Activated T-helper 2 cell treated with anti-CD3 and anti-CD28 coated beads, Interferon-gamma antibody, Interleukin-2, Interleukin-4, amounts not matched to agents 10 μg/mL and 5 μg/mL and 100 μg/mL, durations not matched to agents 14 hours and 24 hours and 36 hours (primary cell): ENCODE results near the gene SASH1. TPM values are rescaled to one million over a fixed set of nuclear protein-coding genes. Genes with fewer than 3 reads are reported as not detected.
A peak's percentile ranks its signal among the peaks of the same experiment; 100 is the strongest.

Experiments used
- DNase-seq: peaks from one replicate; pipeline ENCODE4 v3.0.0; 2021; ENCODE audit warnings: low spot score
- H3K27ac Mint-ChIP-seq: one replicate; pipeline ENCODE4 v1.8.0; 2021; ENCODE audit warnings: mixed read lengths
- H3K27me3 Mint-ChIP-seq: one replicate; pipeline ENCODE4 v1.8.0; 2021; ENCODE audit warnings: low read depth, mixed read lengths
- H3K36me3 Mint-ChIP-seq: one replicate; pipeline ENCODE4 v1.8.0; 2021; ENCODE audit warnings: low read depth, mixed read lengths
- H3K4me1 Mint-ChIP-seq: one replicate; pipeline ENCODE4 v1.8.0; 2021; ENCODE audit warnings: low read depth, mixed read lengths
- H3K4me3 Mint-ChIP-seq: one replicate; pipeline ENCODE4 v1.8.0; 2021; ENCODE audit warnings: low read depth, mild to moderate bottlenecking, moderate library complexity, mixed read lengths
- H3K9me3 Mint-ChIP-seq: one replicate; pipeline ENCODE4 v1.8.0; 2021; ENCODE audit warnings: mixed read lengths
- intact Hi-C: fragments of 100-400 bp; cut with micrococcal nuclease; formaldehyde crosslinking; loops from one replicate; pipeline ENCODE4 v1.15.1; 2023
- total RNA-seq: library from RNA; stranded (reverse); gene quantifications from 2 replicates; pipeline ENCODE4 v1.2.3, GENCODE V29; 2022

The SASH1 gene
- total RNA-seq, 1 donor from 2014 or later, result 0.52 TPM

DNA sequence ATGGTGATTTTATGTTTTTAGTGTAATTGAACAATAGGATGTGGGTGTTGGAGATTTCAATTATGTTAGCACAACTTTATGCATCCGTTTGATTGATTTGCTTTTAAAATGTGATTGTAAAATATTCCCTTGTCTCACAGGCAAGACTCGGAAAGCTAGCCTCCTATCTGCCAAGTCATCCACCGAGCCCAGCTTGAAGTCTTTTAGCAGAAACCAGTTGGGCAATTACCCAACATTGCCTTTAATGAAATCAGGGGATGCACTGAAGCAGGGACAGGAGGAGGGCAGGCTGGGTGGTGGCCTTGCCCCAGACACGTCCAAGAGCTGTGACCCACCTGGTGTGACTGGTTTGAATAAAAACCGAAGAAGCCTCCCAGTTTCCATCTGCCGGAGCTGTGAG is 200.9 kb downstream of the SASH1 start:
- peaks cover 10% of the 10 kb centered on the region for H3K27me3 Mint-ChIP-seq
- no peak overlapping the region for H3K4me3 Mint-ChIP-seq
- H3K36me3 Mint-ChIP-seq, result no peaks in the 10 kb centered on the region
- no peaks in the 10 kb centered on the region for H3K9me3 Mint-ChIP-seq
- H3K4me1 Mint-ChIP-seq, result no peaks in the 10 kb centered on the region
- DNase-seq, result no peak
- no peak overlapping the region for H3K27ac Mint-ChIP-seq
- intact Hi-C loops, result no loop called here

DNA sequence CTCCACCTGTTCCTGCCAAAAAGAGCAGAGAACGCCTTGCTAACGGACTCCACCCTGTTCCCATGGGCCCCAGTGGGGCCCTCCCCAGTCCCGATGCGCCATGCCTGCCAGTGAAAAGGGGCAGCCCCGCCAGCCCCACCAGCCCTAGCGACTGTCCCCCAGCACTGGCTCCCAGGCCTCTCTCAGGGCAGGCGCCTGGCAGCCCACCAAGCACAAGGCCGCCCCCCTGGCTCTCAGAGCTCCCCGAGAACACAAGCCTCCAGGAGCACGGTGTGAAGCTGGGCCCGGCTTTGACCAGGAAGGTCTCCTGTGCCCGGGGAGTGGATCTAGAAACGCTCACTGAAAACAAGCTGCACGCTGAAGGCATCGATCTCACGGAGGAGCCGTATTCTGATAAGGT is 201.8 kb downstream of the SASH1 start:
- Mint-ChIP-seq H3K4me3 (no peak overlapping the region), H3K27ac (no peak overlapping the region), H3K27me3 (peaks cover 17% of the 10 kb centered on the region), H3K9me3 (no peaks in the 10 kb centered on the region), H3K36me3 (no peaks in the 10 kb centered on the region), H3K4me1 (no peaks in the 10 kb centered on the region)
- no peak for DNase-seq
- intact Hi-C loops, result no loop called here

DNA sequence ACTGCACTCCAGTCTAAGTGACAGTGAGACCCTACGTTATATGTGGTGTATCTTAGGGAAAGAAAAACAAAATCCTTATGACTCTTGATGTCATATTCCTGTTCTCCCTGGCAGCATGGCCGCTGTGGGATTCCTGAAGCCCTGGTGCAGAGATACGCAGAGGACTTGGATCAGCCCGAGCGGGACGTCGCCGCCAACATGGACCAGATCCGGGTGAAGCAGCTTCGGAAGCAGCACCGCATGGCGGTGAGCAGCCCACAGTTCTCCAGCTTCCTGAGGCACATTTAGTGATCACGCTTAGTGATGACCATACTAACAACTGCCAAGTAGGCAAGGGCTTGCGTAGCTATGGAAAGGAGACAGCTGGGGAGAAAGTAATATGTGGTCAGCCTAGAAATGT is 203.3 kb downstream of the SASH1 start:
- H3K36me3 Mint-ChIP-seq, result no peaks in the 10 kb centered on the region
- H3K9me3 Mint-ChIP-seq, result no peaks in the 10 kb centered on the region
- no peaks in the 10 kb centered on the region for H3K4me1 Mint-ChIP-seq
- intact Hi-C loops, result no loop called here
- H3K4me3 Mint-ChIP-seq, result no peak overlapping the region
- no peak for DNase-seq
- no peak overlapping the region for H3K27ac Mint-ChIP-seq
- peaks cover 14% of the 10 kb centered on the region for H3K27me3 Mint-ChIP-seq

DNA sequence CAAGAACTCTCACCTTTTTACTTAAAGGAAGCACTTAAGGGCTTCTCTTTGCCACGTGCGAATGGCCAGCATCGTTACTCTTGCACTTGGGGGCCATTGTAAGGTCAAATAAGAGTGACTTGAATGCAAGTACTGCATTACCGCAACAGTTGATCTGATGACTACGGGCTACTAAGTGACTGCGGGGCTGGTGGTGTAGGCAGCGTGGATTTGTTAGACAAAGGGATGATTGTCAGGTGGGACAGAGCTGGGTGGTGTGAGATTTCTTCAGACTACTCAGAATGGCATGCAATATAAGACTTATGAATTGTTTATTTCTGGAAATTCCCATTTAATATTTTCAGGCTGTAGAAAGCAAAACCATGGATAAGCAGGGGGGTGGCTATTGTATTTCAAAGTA is 204.5 kb downstream of the SASH1 start:
- Mint-ChIP-seq H3K4me3 (no peak overlapping the region), H3K27ac (no peak overlapping the region), H3K36me3 (no peaks in the 10 kb centered on the region), H3K9me3 (no peaks in the 10 kb centered on the region), H3K4me1 (no peaks in the 10 kb centered on the region), H3K27me3 (peaks cover 14% of the 10 kb centered on the region)
- DNase-seq, result no peak
- intact Hi-C loops, result no loop called here

DNA sequence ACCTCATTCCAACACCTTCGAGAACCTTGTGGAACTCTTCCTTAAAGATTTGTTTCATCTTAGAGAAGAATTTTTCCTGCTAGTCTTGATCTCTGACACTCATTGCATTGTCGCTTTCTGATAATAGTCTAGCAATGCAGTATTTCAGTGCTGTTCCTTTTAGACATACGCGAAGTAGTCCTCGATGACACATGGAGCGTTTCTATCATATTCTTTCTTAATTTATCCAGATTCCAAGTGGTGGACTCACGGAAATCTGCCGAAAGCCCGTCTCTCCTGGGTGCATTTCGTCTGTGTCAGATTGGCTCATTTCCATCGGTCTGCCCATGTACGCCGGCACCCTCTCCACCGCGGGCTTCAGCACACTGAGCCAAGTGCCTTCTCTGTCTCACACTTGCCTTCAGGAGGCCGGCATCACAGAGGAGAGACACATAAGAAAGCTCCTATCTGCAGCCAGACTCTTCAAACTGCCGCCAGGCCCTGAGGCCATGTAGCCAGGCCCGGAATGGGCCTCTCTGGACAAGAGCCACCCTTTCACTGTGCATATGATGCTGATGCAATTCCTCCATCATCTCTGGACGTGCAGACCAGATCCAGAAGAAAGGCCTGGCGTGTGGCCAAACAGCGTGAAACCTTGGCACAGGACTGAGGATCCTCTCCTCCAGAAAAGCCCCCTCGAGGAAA is 205.6 kb downstream of the SASH1 start:
- H3K27ac Mint-ChIP-seq, result no peak overlapping the region
- no peak for DNase-seq
- H3K36me3 Mint-ChIP-seq, result no peaks in the 10 kb centered on the region
- H3K9me3 Mint-ChIP-seq, result no peaks in the 10 kb centered on the region
- H3K4me3 Mint-ChIP-seq, result no peak overlapping the region
- H3K4me1 Mint-ChIP-seq, result no peaks in the 10 kb centered on the region
- intact Hi-C loops, result no loop called here
- peaks cover 15% of the 10 kb centered on the region for H3K27me3 Mint-ChIP-seq

DNA sequence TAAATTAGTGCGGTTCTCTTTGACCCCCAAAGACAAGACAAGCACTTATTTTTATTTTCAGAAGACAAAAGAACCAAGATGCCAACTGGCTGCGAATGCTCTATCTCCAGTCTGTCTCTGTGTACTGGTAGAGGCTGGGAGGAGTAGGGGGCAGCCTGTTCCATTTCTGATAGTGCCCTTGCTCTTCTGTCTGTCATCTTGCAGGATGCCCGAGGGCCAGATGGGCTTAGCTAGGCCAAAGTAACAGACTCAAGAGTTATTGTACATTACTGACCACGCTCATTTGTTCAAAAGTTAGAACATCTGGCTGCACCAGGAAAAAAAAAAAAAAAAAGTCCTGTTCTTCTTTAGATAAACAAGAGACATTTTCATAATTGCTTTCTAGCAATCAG is 206.1 kb downstream of the SASH1 start:
- Mint-ChIP-seq H3K36me3 (no peaks in the 10 kb centered on the region), H3K4me1 (no peaks in the 10 kb centered on the region), H3K4me3 (no peak overlapping the region), H3K9me3 (peaks cover 5% of the 10 kb centered on the region), H3K27ac (no peak overlapping the region), H3K27me3 (peaks cover 19% of the 10 kb centered on the region)
- intact Hi-C loops, result no loop called here
- DNase-seq, result no peak

DNA sequence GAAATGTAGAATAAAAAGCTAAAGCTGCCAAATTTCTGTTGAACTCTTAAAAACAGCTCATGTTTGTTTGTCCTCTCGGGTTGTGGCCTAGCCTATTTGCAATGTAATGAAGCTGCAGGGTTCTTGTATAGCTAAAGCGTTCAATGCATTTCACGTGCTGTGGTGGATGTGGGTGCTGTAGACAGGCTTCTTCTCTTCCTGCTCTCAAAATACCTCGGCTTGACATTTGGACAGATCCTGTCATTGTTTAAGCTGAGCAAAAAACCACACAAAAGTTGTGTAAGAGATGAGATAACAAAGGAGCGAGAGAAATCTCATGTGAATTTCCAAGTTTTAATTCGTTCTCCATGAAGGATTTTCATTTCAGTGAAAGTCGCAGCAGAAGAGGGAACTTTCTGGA is 207.9 kb downstream of the SASH1 start:
- no peak overlapping the region for H3K27ac Mint-ChIP-seq
- H3K9me3 Mint-ChIP-seq, result peaks cover 6% of the 10 kb centered on the region
- intact Hi-C loops, result no loop called here

DNA sequence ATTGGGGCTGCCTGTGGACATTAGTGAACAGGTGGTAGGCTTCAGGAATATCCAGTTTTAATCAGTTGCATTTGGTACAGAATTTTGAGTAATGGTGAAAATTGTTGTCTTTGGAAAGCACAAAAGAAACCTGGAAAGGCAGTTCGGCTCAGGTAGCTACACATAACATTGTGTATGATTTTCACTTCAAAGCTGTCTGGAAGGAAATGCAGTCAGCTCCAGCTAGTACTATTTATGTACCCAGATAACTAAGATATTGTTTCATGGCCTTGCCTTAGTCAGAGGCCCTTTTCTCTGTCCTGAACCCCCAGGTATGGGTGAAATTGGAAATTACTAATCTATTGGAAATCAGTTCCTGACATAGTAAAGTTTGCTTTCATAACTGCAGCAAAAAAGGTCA is 208.6 kb downstream of the SASH1 start:
- intact Hi-C loops, result no loop called here
- Mint-ChIP-seq H3K36me3 (no peaks in the 10 kb centered on the region), H3K27ac (no peak overlapping the region), H3K9me3 (peaks cover 6% of the 10 kb centered on the region), H3K4me1 (no peaks in the 10 kb centered on the region), H3K4me3 (no peak overlapping the region), H3K27me3 (peaks cover 20% of the 10 kb centered on the region)
- DNase-seq, result no peak

More for the DNA sequence above, 207.9 kb downstream of the SASH1 start:
- Mint-ChIP-seq H3K4me3 (no peak overlapping the region), H3K4me1 (no peaks in the 10 kb centered on the region), H3K36me3 (no peaks in the 10 kb centered on the region), H3K27me3 (peaks cover 19% of the 10 kb centered on the region)
- DNase-seq, result no peak

DNA sequence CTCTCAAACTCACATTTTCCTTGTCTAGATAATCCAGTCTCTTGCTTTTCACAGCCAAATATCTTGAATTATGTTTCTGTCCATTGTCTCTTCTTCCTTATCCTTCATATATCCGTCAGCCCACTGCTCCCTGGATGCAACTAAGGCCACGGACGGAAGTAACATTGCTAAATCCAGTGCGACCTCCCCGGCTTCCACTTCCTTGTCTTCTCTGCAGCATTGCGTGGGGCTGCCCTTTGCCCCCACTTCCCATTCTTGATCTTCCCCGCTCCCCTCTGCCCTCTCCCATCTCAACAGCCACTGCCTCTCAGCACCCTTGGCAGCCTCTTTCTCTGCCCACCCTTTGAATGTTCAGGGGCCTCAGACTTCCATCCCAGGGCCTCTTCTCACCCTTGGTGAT is 213.8 kb downstream of the SASH1 start:
- H3K9me3 Mint-ChIP-seq, result peaks cover 6% of the 10 kb centered on the region
- peaks cover 23% of the 10 kb centered on the region for H3K27me3 Mint-ChIP-seq
- H3K4me1 Mint-ChIP-seq, result peaks cover 8% of the 10 kb centered on the region
- intact Hi-C loops, result no loop called here
- no peak for DNase-seq
- no peak overlapping the region for H3K4me3 Mint-ChIP-seq
- H3K27ac Mint-ChIP-seq, result no peak overlapping the region
- H3K36me3 Mint-ChIP-seq, result no peaks in the 10 kb centered on the region

DNA sequence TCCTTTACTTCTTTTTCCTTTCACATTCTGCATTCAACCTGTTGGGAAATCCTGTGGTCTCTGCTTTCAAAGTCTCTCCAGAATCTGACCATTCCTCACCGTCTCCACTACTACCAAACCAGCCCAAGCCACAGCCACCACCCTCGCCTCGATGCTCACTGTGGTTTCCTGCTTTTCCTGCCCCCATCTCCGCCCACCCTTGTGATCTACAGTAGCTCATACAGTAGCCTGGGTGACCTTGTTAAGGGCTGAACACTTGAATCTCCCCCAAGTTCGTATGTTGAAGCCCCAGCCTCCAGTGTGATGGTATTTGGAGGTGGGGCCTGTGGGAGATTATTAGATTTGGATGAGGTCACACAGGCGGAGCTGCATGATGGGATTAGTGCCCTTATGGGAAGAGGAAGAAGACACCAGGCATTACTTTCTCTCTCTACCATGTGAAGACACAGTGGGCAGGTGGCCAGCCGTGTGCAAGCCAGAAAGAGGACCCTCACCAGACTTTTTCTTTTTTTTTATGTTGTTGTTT is 215.2 kb downstream of the SASH1 start:
- H3K4me1 Mint-ChIP-seq, result peaks cover 8% of the 10 kb centered on the region
- H3K36me3 Mint-ChIP-seq, result no peaks in the 10 kb centered on the region
- H3K4me3 Mint-ChIP-seq, result no peak overlapping the region
- H3K27ac Mint-ChIP-seq, result no peak overlapping the region
- intact Hi-C loops, result no loop called here
- peaks cover 6% of the 10 kb centered on the region for H3K9me3 Mint-ChIP-seq
- peaks cover 30% of the 10 kb centered on the region for H3K27me3 Mint-ChIP-seq
- DNase-seq, result no peak

DNA sequence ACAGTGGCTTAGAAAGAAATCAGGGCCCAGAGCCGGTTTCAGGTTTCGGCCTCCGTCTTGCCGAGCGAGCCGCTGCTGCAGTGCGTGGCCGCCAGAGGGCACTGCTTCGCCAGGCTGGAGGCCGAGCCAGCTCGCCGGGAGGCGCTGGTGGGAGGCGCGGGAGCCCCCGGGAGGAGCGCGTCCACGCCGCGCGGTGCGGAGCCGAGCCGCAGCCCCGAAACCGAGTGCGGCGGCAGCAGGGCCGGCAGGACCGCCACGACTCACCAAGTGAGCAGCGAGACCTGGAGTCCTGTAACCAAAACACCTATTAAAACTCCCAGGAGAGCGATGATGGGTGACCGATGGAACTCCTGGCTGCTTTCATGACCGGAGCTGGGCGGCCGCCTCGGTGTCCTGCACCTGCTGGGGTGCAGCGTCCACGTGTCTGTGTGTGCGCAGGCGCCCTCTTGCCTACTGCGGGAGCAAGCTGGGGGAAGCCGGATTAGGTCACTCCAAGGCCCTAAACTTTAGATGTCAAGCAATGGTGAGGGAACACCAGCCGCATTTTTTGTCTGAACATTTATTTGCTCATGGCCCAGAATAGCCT is 217.3 kb downstream of the SASH1 start:
- Mint-ChIP-seq H3K27ac (no peak overlapping the region), H3K4me1 (peaks cover 8% of the 10 kb centered on the region), H3K9me3 (no peaks in the 10 kb centered on the region), H3K27me3 (peaks cover 28% of the 10 kb centered on the region), H3K36me3 (no peaks in the 10 kb centered on the region), H3K4me3 (no peak overlapping the region)
- peak; percentile 48 for DNase-seq
- intact Hi-C loops, result loop anchor here (2.0 to 10.0 kb wide), 2 partner anchors 185 to 389 kb away; partner anchors contain the start of gene UST

DNA sequence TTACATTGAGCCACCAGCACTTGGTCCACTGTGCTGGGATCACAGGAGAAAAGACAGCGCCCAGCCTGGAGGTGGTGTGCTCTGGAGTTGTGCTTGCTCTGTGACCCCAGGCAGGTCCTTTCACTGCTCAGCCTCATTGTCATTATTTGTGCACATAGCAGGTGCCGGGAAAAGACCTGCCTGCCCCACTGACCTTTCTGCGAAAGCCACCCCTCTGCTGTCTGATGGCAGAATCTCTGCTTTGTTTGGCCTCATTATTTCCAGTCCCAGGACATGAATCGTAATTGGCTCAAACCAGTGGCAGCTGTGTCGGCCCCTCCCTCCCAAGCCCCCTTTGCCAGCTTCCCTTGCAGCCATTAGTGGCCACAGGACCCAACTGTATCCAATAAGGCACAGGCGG is 219.0 kb downstream of the SASH1 start:
- Mint-ChIP-seq H3K27me3 (peaks cover 28% of the 10 kb centered on the region), H3K27ac (no peak overlapping the region), H3K36me3 (no peaks in the 10 kb centered on the region), H3K4me1 (peaks cover 12% of the 10 kb centered on the region), H3K9me3 (no peaks in the 10 kb centered on the region), H3K4me3 (no peak overlapping the region)
- DNase-seq, result no peak
- intact Hi-C loops, result loop anchor here (2.0 to 10.0 kb wide), 2 partner anchors 183 to 387 kb away; partner anchors contain the start of gene UST

DNA sequence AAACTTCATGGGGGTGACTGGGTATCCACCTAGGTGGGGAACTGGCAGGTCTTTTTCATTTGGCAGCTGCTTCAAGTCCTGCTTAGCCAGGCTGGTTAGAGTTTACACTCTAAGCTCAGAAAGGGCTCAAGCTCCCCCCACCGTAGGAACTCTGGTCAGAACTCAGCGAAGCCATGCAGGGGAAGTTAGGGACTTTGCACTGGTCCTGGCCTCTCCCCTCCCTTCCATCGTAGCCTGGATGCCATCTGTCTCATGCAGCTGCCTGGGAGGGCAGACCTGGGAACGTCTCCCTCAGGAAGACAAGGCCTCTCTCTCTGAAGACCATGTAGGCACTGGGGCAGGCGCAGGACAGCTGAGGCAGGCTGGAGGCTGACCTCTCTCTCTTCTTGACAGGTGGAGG is 220.4 kb downstream of the SASH1 start:
- H3K4me1 Mint-ChIP-seq, result peaks cover 11% of the 10 kb centered on the region
- H3K4me3 Mint-ChIP-seq, result no peak overlapping the region
- H3K36me3 Mint-ChIP-seq, result no peaks in the 10 kb centered on the region
- no peaks in the 10 kb centered on the region for H3K9me3 Mint-ChIP-seq
- intact Hi-C loops, result loop anchor here (10.0 kb wide), 1 partner anchor 182 kb away; the partner anchor contains the start of gene UST
- H3K27me3 Mint-ChIP-seq, result peaks cover 27% of the 10 kb centered on the region
- H3K27ac Mint-ChIP-seq, result no peak overlapping the region
- DNase-seq, result no peak
